RWPE1 (cell line): ENCODE results near the gene TMEM106C.

Experiments used
- CTCF ChIA-PET: fragments of 350-600 bp; sonication (Branson Sonifier 250); formaldehyde crosslinking; extraction: SDS; loops from one replicate; lab custom pipeline; 2021; lab: Yijun Ruan, JAX
- POLR2A ChIA-PET: fragments of 400-600 bp; formaldehyde crosslinking; extraction: SDS; loops from one replicate; lab custom pipeline; 2020; ENCODE audit warnings: antibody characterized with exemption; ENCODE audit not compliant: low non-redundant PET; lab: Yijun Ruan, JAX
- DNase-seq: peaks from one replicate; pipeline ENCODE4 v3.0.0; 2012; ENCODE audit warnings: low spot score
- H3K27ac ChIP-seq: fragments of 450-650 bp; 2 replicates; pipeline ENCODE4 v1.5.1; 2017
- CTCF ChIP-seq: fragments of 450-650 bp; conservative IDR thresholded peaks from 2 replicates; pipeline ENCODE4 v1.5.1; 2017; ENCODE audit warnings: low read depth, mild to moderate bottlenecking

TMEM106C gene

GRCh38 chr12:48002773-48003218 is 39.4 kb downstream of the TMEM106C start:
- CTCF ChIA-PET = no interaction called here
- POLR2A ChIA-PET = no interaction called here
- H3K27ac ChIP-seq = no peak overlapping the region
- DNase-seq = peak; percentile 35
- no peak for TF ChIP-seq CTCF

- no peak overlapping the region for H3K27ac ChIP-seq
- ChIA-PET POLR2A (no interaction called here), CTCF (no interaction called here)
- no peak for DNase-seq
- no peak for TF ChIP-seq CTCF
These were observed 40.0 kb downstream of the TMEM106C start for GRCh38 chr12:48003226-48004052.

GRCh38 chr12:48004053-48004941 is 40.9 kb downstream of the TMEM106C start, which contains the start of gene COL2A1:
TSS of gene COL2A1 (minus strand) at chr12:48004476. CDS start at chr12:48004321, 155 bp downstream.
- CTCF ChIA-PET = interaction anchor here (0.7 kb wide), 1 partner anchor 215 kb away, joined by 3 read pairs; no protein-coding TSS in a partner anchor
- peak; percentile 15 for DNase-seq
- H3K27ac ChIP-seq = no peak within 1 kb of the TSS
- POLR2A ChIA-PET = no interaction called here
- TF ChIP-seq CTCF = no peak

GRCh38 chr12:48005001-48005749 is 41.8 kb downstream of the TMEM106C start:
- ChIA-PET POLR2A (no interaction called here), CTCF (interaction anchor here (0.6 to 0.7 kb wide), 2 partner anchors 216 to 838 kb away, joined by 3 to 4 read pairs; no protein-coding TSS in a partner anchor)
- no peak for TF ChIP-seq CTCF
- no peak for DNase-seq
- no peak overlapping the region for H3K27ac ChIP-seq

GRCh38 chr12:48005750-48006021 is 42.3 kb downstream of the TMEM106C start:
- CTCF ChIA-PET = interaction anchor here (0.6 kb wide), 1 partner anchor 838 kb away, joined by 4 read pairs; no protein-coding TSS in a partner anchor
- POLR2A ChIA-PET = no interaction called here
- no peak overlapping the region for H3K27ac ChIP-seq
- no peak for DNase-seq
- TF ChIP-seq CTCF = no peak
